Mesendoderm (in vitro differentiated cells): ENCODE measurements around the gene TBC1D5.
A peak's percentile ranks its signal among the peaks of the same experiment; 100 is the strongest.

ENCODE experiments used
- DNase-seq: peaks from one replicate; pipeline ENCODE4 v3.0.0; 2013
- H2AK5ac ChIP-seq: 2 replicates; pipeline ENCODE4 v1.6.1; 2013; ENCODE audit warnings: low read length, inconsistent platforms
- H2BK120ac ChIP-seq: 2 replicates; pipeline ENCODE4 v1.6.1; 2013; ENCODE audit warnings: low read depth, mild to moderate bottlenecking, low read length, moderate library complexity, mixed read lengths
- H2BK15ac ChIP-seq: replicated peaks from 2 replicates; pipeline ENCODE4 v1.6.1; 2013; ENCODE audit warnings: low read depth, mild to moderate bottlenecking, moderate library complexity
- H2BK5ac ChIP-seq: 2 replicates; pipeline ENCODE4 v1.6.1; 2013; ENCODE audit warnings: low read length, inconsistent platforms
- H3K18ac ChIP-seq: 2 replicates; pipeline ENCODE4 v1.6.1; 2013; ENCODE audit warnings: mild to moderate bottlenecking, low read length, mixed read lengths
- H3K23ac ChIP-seq: one replicate; pipeline ENCODE4 v1.6.1; 2013; ENCODE audit warnings: low read length
- H3K27ac ChIP-seq: 2 replicates; pipeline ENCODE4 v1.5.1; 2013; ENCODE audit warnings: low read depth, mild to moderate bottlenecking, inconsistent platforms, low read length, moderate library complexity
- H3K27me3 ChIP-seq: 2 replicates; pipeline ENCODE4 v1.6.1; 2013; ENCODE audit warnings: low read length, control low read depth, mild to moderate bottlenecking, inconsistent platforms; ENCODE audit not compliant: insufficient read depth, poor library complexity
- H3K36me3 ChIP-seq: 2 replicates; pipeline ENCODE4 v1.6.1; 2013; ENCODE audit warnings: low read length, inconsistent platforms; ENCODE audit not compliant: control insufficient read depth, insufficient read depth
- H3K4ac ChIP-seq: one replicate; pipeline ENCODE4 v1.6.1; 2013; ENCODE audit warnings: low read depth, mild to moderate bottlenecking, low read length, moderate library complexity
- H3K4me1 ChIP-seq: 2 replicates; pipeline ENCODE4 v1.6.1; 2013; ENCODE audit warnings: low read depth, low read length, inconsistent platforms; ENCODE audit not compliant: control insufficient read depth
- H3K4me2 ChIP-seq: 2 replicates; pipeline ENCODE4 v1.6.1; 2013; ENCODE audit warnings: low read length
- H3K4me3 ChIP-seq: 2 replicates; pipeline ENCODE4 v1.5.1; 2013; ENCODE audit warnings: mild to moderate bottlenecking, low read length
- H3K56ac ChIP-seq: one replicate; pipeline ENCODE4 v1.6.1; 2013; ENCODE audit warnings: low read length
- H3K79me1 ChIP-seq: 2 replicates; pipeline ENCODE4 v1.6.1; 2013; ENCODE audit warnings: low read length, inconsistent platforms
- H3K79me2 ChIP-seq: 2 replicates; pipeline ENCODE4 v1.6.1; 2013; ENCODE audit warnings: mild to moderate bottlenecking, low read length; ENCODE audit not compliant: control insufficient read depth, insufficient read depth
- H3K9ac ChIP-seq: 2 replicates; pipeline ENCODE4 v1.6.1; 2013; ENCODE audit warnings: low read length, inconsistent platforms
- H4K5ac ChIP-seq: one replicate; pipeline ENCODE4 v1.6.1; 2013; ENCODE audit warnings: low read length
- H4K8ac ChIP-seq: one replicate; pipeline ENCODE4 v1.6.1; 2013; ENCODE audit warnings: low read depth, mild to moderate bottlenecking, control low read depth, low read length, moderate library complexity
- WGBS: extraction: QIAGEN DNeasy Blood & Tissue Kit; methylation state at CpG from one replicate; pipeline ENCODE4 v1.1.7; 2013; ENCODE audit warnings: low lambda C conversion rate, missing lambda C conversion rate; ENCODE audit not compliant: insufficient coverage; ENCODE audit errors: extremely low coverage; 5-methylcytosine and 5-hydroxymethylcytosine counted together

The TBC1D5 gene

GRCh38 chr3:17423786-17424536, 318.5 kb downstream of the TBC1D5 start:
- H3K27me3 ChIP-seq = no peaks in the 10 kb centered on the region

GRCh38 chr3:17422636-17423035, 319.8 kb downstream of the TBC1D5 start:
- H3K36me3 ChIP-seq = no peaks in the 10 kb centered on the region
- WGBS = no CpG with 5 or more reads among the region's 2 CpGs

More at GRCh38 chr3:17423786-17424536, 318.5 kb downstream of the TBC1D5 start:
- H3K18ac ChIP-seq = no peak overlapping the region
- H3K36me3 ChIP-seq = no peaks in the 10 kb centered on the region
- H3K79me1 ChIP-seq = no peaks in the 10 kb centered on the region
- no peak overlapping the region for H3K27ac ChIP-seq
- no peak overlapping the region for H2BK120ac ChIP-seq
- H3K79me2 ChIP-seq = no peaks in the 10 kb centered on the region
- WGBS = no CpG with 5 or more reads among the region's 4 CpGs
- H2BK15ac ChIP-seq = no peak overlapping the region
- H3K23ac ChIP-seq = no peak overlapping the region
- no peak overlapping the region for H4K5ac ChIP-seq
- no peak overlapping the region for H2BK5ac ChIP-seq
- no peak overlapping the region for H3K4ac ChIP-seq
- no peaks in the 10 kb centered on the region for H3K4me1 ChIP-seq
- no peak overlapping the region for H3K56ac ChIP-seq
- no peak for DNase-seq
- H3K9ac ChIP-seq = no peak overlapping the region
- no peak overlapping the region for H2AK5ac ChIP-seq
- H4K8ac ChIP-seq = no peak overlapping the region
- H3K4me3 ChIP-seq = no peak overlapping the region
- H3K4me2 ChIP-seq = no peak overlapping the region

GRCh38 chr3:17420668-17421067, 321.8 kb downstream of the TBC1D5 start:
- Histone ChIP-seq H2BK120ac (no peak overlapping the region), H3K9ac (no peak overlapping the region), H2BK5ac (no peak overlapping the region), H3K56ac (no peak overlapping the region), H2BK15ac (no peak overlapping the region), H2AK5ac (no peak overlapping the region), H3K27ac (no peak overlapping the region), H3K4ac (no peak overlapping the region), H3K27me3 (no peaks in the 10 kb centered on the region), H3K23ac (no peak overlapping the region), H3K4me1 (no peaks in the 10 kb centered on the region), H3K4me2 (no peak overlapping the region), H3K36me3 (no peaks in the 10 kb centered on the region), H3K79me2 (no peaks in the 10 kb centered on the region), H3K18ac (no peak overlapping the region), H3K79me1 (no peaks in the 10 kb centered on the region), H3K4me3 (no peak overlapping the region), H4K5ac (no peak overlapping the region), H4K8ac (no peak overlapping the region)
- DNase-seq = peak; percentile 16
- no CpG with 5 or more reads among the region's 1 CpG for WGBS

More at GRCh38 chr3:17422636-17423035, 319.8 kb downstream of the TBC1D5 start:
- Histone ChIP-seq H2BK15ac (no peak overlapping the region), H3K79me2 (no peaks in the 10 kb centered on the region), H3K4me2 (no peak overlapping the region), H3K4ac (no peak overlapping the region), H3K56ac (no peak overlapping the region), H3K9ac (no peak overlapping the region), H2BK5ac (no peak overlapping the region), H3K4me1 (no peaks in the 10 kb centered on the region), H2AK5ac (no peak overlapping the region), H3K23ac (no peak overlapping the region), H3K18ac (no peak overlapping the region), H3K4me3 (no peak overlapping the region), H3K27ac (no peak overlapping the region), H4K5ac (no peak overlapping the region), H2BK120ac (no peak overlapping the region), H3K79me1 (no peaks in the 10 kb centered on the region), H3K27me3 (no peaks in the 10 kb centered on the region), H4K8ac (no peak overlapping the region)
- no peak for DNase-seq

GRCh38 chr3:17412950-17413530, 329.4 kb downstream of the TBC1D5 start:
- Histone ChIP-seq H2BK120ac (no peak overlapping the region), H3K27ac (no peak overlapping the region), H3K23ac (no peak overlapping the region), H3K56ac (no peak overlapping the region), H2AK5ac (no peak overlapping the region), H3K9ac (no peak overlapping the region), H3K4me3 (no peak overlapping the region), H3K18ac (no peak overlapping the region), H3K79me2 (no peaks in the 10 kb centered on the region), H3K4ac (no peak overlapping the region), H2BK15ac (no peak overlapping the region), H3K4me1 (no peaks in the 10 kb centered on the region), H3K27me3 (no peaks in the 10 kb centered on the region), H3K36me3 (no peaks in the 10 kb centered on the region), H4K5ac (no peak overlapping the region), H4K8ac (no peak overlapping the region), H3K4me2 (no peak overlapping the region), H2BK5ac (no peak overlapping the region), H3K79me1 (no peaks in the 10 kb centered on the region)
- DNase-seq = peak; percentile 88

GRCh38 chr3:17411157-17411877, 331.1 kb downstream of the TBC1D5 start:
- H2BK5ac ChIP-seq = no peak overlapping the region
- no peaks in the 10 kb centered on the region for H3K4me1 ChIP-seq
- no peak for DNase-seq
- H3K56ac ChIP-seq = no peak overlapping the region
- H3K36me3 ChIP-seq = no peaks in the 10 kb centered on the region
- no peak overlapping the region for H3K4me3 ChIP-seq
- no peaks in the 10 kb centered on the region for H3K27me3 ChIP-seq
- no peaks in the 10 kb centered on the region for H3K79me2 ChIP-seq
- no CpG with 5 or more reads among the region's 3 CpGs for WGBS
- no peak overlapping the region for H3K23ac ChIP-seq
- no peak overlapping the region for H4K8ac ChIP-seq
- H3K4me2 ChIP-seq = no peak overlapping the region
- no peaks in the 10 kb centered on the region for H3K79me1 ChIP-seq
- H2BK15ac ChIP-seq = no peak overlapping the region
- no peak overlapping the region for H3K27ac ChIP-seq
- H3K18ac ChIP-seq = no peak overlapping the region
- H3K9ac ChIP-seq = no peak overlapping the region
- H3K4ac ChIP-seq = no peak overlapping the region
- H2BK120ac ChIP-seq = no peak overlapping the region
- H2AK5ac ChIP-seq = no peak overlapping the region
- H4K5ac ChIP-seq = no peak overlapping the region
